ENCODE measurements around the gene SETBP1. TPM values are rescaled to one million over a fixed set of nuclear protein-coding genes. Genes with fewer than 3 reads are reported as not detected.

SETBP1 gene
- total RNA-seq, 2 donors from 2014 or later: 17.3 to 20.1 TPM

- WGBS, 2 experiments (ENCODE audit: insufficient coverage in 1 of 2, insufficient read length in 1 of 2): 93 to 100% methylated on average over 1 to 2 of the region's 2 CpGs
- no peaks in the 10 kb centered on the region for H3K9me3 ChIP-seq (ENCODE audit: control insufficient read depth, low read length)
- Mint-ChIP-seq H3K4me1 (peaks cover 51% of the 10 kb centered on the region), H3K4me3 (no peak overlapping the region), H3K9me3 (no peaks in the 10 kb centered on the region), H3K36me3 (ENCODE audit: low read depth) (no peaks in the 10 kb centered on the region), H3K27me3 (ENCODE audit: insufficient read depth) (no peaks in the 10 kb centered on the region), H3K27ac (no peak overlapping the region)
- DNase-seq: no peak
- H3K4me1 ChIP-seq (ENCODE audit: control insufficient read depth, insufficient read depth, low read length): peaks cover 13% of the 10 kb centered on the region
- no peaks in the 10 kb centered on the region for H3K36me3 ChIP-seq (ENCODE audit: control insufficient read depth, insufficient read depth, low read length)
- H3K4me3 ChIP-seq (ENCODE audit: low read length): no peak overlapping the region
- H3K27ac ChIP-seq (ENCODE audit: low read depth, low read length): no peak overlapping the region
- no peak for TF ChIP-seq CTCF (conservative IDR thresholded peaks at IDR 0.05)
- no peak overlapping the region for H3K9ac ChIP-seq (ENCODE audit: extremely low read depth, low read length, poor library complexity, severe bottlenecking)
- H3K27me3 ChIP-seq (ENCODE audit: control insufficient read depth, insufficient read depth, low read length, poor library complexity, severe bottlenecking): no peaks in the 10 kb centered on the region
Observed at GRCh38 chr18:44793194-44793593, 112.5 kb downstream of the SETBP1 start.

- no peak overlapping the region for H3K27ac Mint-ChIP-seq
- H3K9me3 ChIP-seq (ENCODE audit: control insufficient read depth, low read length): no peaks in the 10 kb centered on the region
- H3K4me3 Mint-ChIP-seq: no peak overlapping the region
- H3K4me1 Mint-ChIP-seq: peaks cover 51% of the 10 kb centered on the region
- H3K9ac ChIP-seq (ENCODE audit: extremely low read depth, low read length, poor library complexity, severe bottlenecking): no peak overlapping the region
- no peaks in the 10 kb centered on the region for H3K27me3 ChIP-seq (ENCODE audit: control insufficient read depth, insufficient read depth, low read length, poor library complexity, severe bottlenecking)
- WGBS, 2 experiments (ENCODE audit: insufficient coverage in 1 of 2, insufficient read length in 1 of 2): 100% methylated on average over 1 of the region's 1 CpG
- TF ChIP-seq CTCF (conservative IDR thresholded peaks at IDR 0.05): no peak
- H3K36me3 Mint-ChIP-seq (ENCODE audit: low read depth): no peaks in the 10 kb centered on the region
- no peaks in the 10 kb centered on the region for H3K27me3 Mint-ChIP-seq (ENCODE audit: insufficient read depth)
- no peak overlapping the region for H3K27ac ChIP-seq (ENCODE audit: low read depth, low read length)
- no peak for DNase-seq
- no peaks in the 10 kb centered on the region for H3K36me3 ChIP-seq (ENCODE audit: control insufficient read depth, insufficient read depth, low read length)
- H3K4me3 ChIP-seq (ENCODE audit: low read length): no peak overlapping the region
- H3K9me3 Mint-ChIP-seq: no peaks in the 10 kb centered on the region
- H3K4me1 ChIP-seq (ENCODE audit: control insufficient read depth, insufficient read depth, low read length): peaks cover 17% of the 10 kb centered on the region
Observed at GRCh38 chr18:44793685-44794084, 113.0 kb downstream of the SETBP1 start.

GRCh38 chr18:44795241-44795640, 114.6 kb downstream of the SETBP1 start:
- 94 to 97% methylated on average over 2 to 4 of the region's 4 CpGs for WGBS, 2 experiments (ENCODE audit: insufficient coverage in 1 of 2, insufficient read length in 1 of 2)
- H3K4me1 Mint-ChIP-seq: peaks cover 58% of the 10 kb centered on the region
- H3K36me3 ChIP-seq (ENCODE audit: control insufficient read depth, insufficient read depth, low read length): no peaks in the 10 kb centered on the region
- H3K36me3 Mint-ChIP-seq (ENCODE audit: low read depth): peaks cover 1% of the 10 kb centered on the region
- H3K4me3 ChIP-seq (ENCODE audit: low read length): no peak overlapping the region
- H3K9me3 Mint-ChIP-seq: peaks cover under 1% of the 10 kb centered on the region
- H3K27ac Mint-ChIP-seq: no peak overlapping the region
- H3K4me3 Mint-ChIP-seq: no peak overlapping the region
- peaks cover 14% of the 10 kb centered on the region for H3K4me1 ChIP-seq (ENCODE audit: control insufficient read depth, insufficient read depth, low read length)
- no peaks in the 10 kb centered on the region for H3K9me3 ChIP-seq (ENCODE audit: control insufficient read depth, low read length)
- H3K9ac ChIP-seq (ENCODE audit: extremely low read depth, low read length, poor library complexity, severe bottlenecking): no peak overlapping the region
- H3K27me3 ChIP-seq (ENCODE audit: control insufficient read depth, insufficient read depth, low read length, poor library complexity, severe bottlenecking): no peaks in the 10 kb centered on the region
- DNase-seq: no peak
- no peak for TF ChIP-seq CTCF (conservative IDR thresholded peaks at IDR 0.05)
- no peaks in the 10 kb centered on the region for H3K27me3 Mint-ChIP-seq (ENCODE audit: insufficient read depth)
- no peak overlapping the region for H3K27ac ChIP-seq (ENCODE audit: low read depth, low read length)

Measured in endodermal cell (in vitro differentiated cells).